PC-3 (cell line): Measurements from ENCODE around the gene MARK3. TPM values are rescaled to one million over a fixed set of nuclear protein-coding genes. Genes with fewer than 3 reads are reported as not detected.

Experiments used
- ATAC-seq: fragments of 200-7000 bp; cut with Tn5 transposase; 2 replicates; pipeline ENCODE4 v1.9.1; 2020; ENCODE audit warnings: mild to moderate bottlenecking, moderate library complexity
- BruUV-seq: library from RNA; stranded (reverse); fragments of 400-500 nt; replicated peaks from 2 replicates; lab custom pipeline; 2021; lab: Mats Ljungman, UMichigan
- CTCF ChIA-PET: fragments of 300-600 bp; sonication (Branson Sonifier 250); formaldehyde crosslinking; loops from one replicate; lab custom pipeline; 2022; ENCODE audit warnings: antibody characterized with exemption; lab: Charles Lee
- POLR2A ChIA-PET: fragments of 300-600 bp; sonication (Branson Sonifier 250); formaldehyde crosslinking; loops from one replicate; lab custom pipeline; 2022; ENCODE audit warnings: antibody characterized with exemption; ENCODE audit not compliant: unreplicated experiment; lab: Charles Lee
- DNase-seq: peaks from one replicate; pipeline ENCODE4 v3.0.0-alpha.2; 2015
- H2AFZ ChIP-seq: fragments of 300-600 bp; sonication (generic); 2 replicates; pipeline ENCODE4 v1.6.0; 2016; ENCODE audit warnings: antibody characterized with exemption, low read length
- H3F3A ChIP-seq: fragments of 300-600 bp; sonication (generic); one replicate; pipeline ENCODE4 v1.6.0; 2017; ENCODE audit warnings: antibody characterized with exemption, low read length, control low read depth, mild to moderate bottlenecking; ENCODE audit not compliant: unreplicated experiment
- H3K27ac ChIP-seq: fragments of 300-600 bp; sonication (generic); 2 replicates; pipeline ENCODE4 v1.5.1; 2016; ENCODE audit warnings: mild to moderate bottlenecking, low read length
- H3K27me3 ChIP-seq: fragments of 300-600 bp; sonication (generic); 2 replicates; pipeline ENCODE4 v1.6.1; 2016; ENCODE audit warnings: low read length, mixed read lengths
- H3K36me3 ChIP-seq: fragments of 300-600 bp; sonication (generic); 2 replicates; pipeline ENCODE4 v1.6.1; 2016; ENCODE audit warnings: low read depth, mixed run types, low read length, mixed read lengths
- H3K4me1 ChIP-seq: fragments of 300-600 bp; sonication (generic); 2 replicates; pipeline ENCODE4 v1.5.1; 2016; ENCODE audit warnings: low read length; ENCODE audit not compliant: insufficient read depth
- H3K4me2 ChIP-seq: fragments of 300-600 bp; sonication (generic); 2 replicates; pipeline ENCODE4 v1.6.0; 2016; ENCODE audit warnings: low read length
- H3K4me3 ChIP-seq: fragments of 300-600 bp; sonication (generic); 2 replicates; pipeline ENCODE4 v1.5.1; 2016; ENCODE audit warnings: mild to moderate bottlenecking, low read length, mixed read lengths
- H3K79me2 ChIP-seq: fragments of 300-600 bp; sonication (generic); 2 replicates; pipeline ENCODE4 v1.6.1; 2017; ENCODE audit warnings: low read length, mixed read lengths
- H3K9ac ChIP-seq: fragments of 300-600 bp; sonication (generic); 2 replicates; pipeline ENCODE4 v1.6.0; 2016; ENCODE audit warnings: mild to moderate bottlenecking, low read length
- H3K9me2 ChIP-seq: fragments of 300-600 bp; sonication (generic); replicated peaks from 2 replicates; pipeline ENCODE4 v1.6.1; 2016; ENCODE audit warnings: mixed run types, low read length, mixed read lengths
- H3K9me3 ChIP-seq: fragments of 300-600 bp; sonication (generic); 2 replicates; pipeline ENCODE4 v1.6.1; 2016; ENCODE audit warnings: low read length, mixed read lengths
- H4K20me1 ChIP-seq: fragments of 300-600 bp; sonication (generic); 2 replicates; pipeline ENCODE4 v1.6.1; 2016; ENCODE audit warnings: low read length, mixed read lengths
- CTCF ChIP-seq: fragments of 300-600 bp; sonication (generic); conservative IDR thresholded peaks from 2 replicates; pipeline ENCODE4 v1.5.1; 2017; ENCODE audit warnings: antibody characterized with exemption, low read depth, mild to moderate bottlenecking, low read length
- EZH2 ChIP-seq: fragments of 300-600 bp; sonication (generic); IDR thresholded peaks from one replicate; pipeline ENCODE4 v1.6.1; 2017; ENCODE audit warnings: antibody characterized with exemption, mild to moderate bottlenecking, low read length; ENCODE audit not compliant: unreplicated experiment
- EZH2phosphoT487 ChIP-seq: fragments of 300-600 bp; sonication (generic); IDR thresholded peaks from 2 replicates; pipeline ENCODE4 v1.6.1; 2018; ENCODE audit warnings: mild to moderate bottlenecking, antibody characterized with exemption, low read length, borderline replicate concordance
- intact Hi-C: fragments of 100-400 bp; cut with micrococcal nuclease; formaldehyde crosslinking; loops from 2 replicates; pipeline ENCODE4 v1.9.0; 2023
- total RNA-seq: library from RNA; depleted of rRNA; stranded (reverse); fragments of >200 nt; gene quantifications from 2 replicates; pipeline ENCODE4 v1.2.3, GENCODE V29; 2014

MARK3 gene
- total RNA-seq, 1 experiment from 2014 or later: 69.9 TPM

- Histone ChIP-seq H3K27ac (no peak overlapping the region), H3K9ac (no peak overlapping the region), H3K9me3 (no peaks in the 10 kb centered on the region), H3K4me1 (no peaks in the 10 kb centered on the region), H2AFZ (no peak overlapping the region), H3K27me3 (no peaks in the 10 kb centered on the region), H3K36me3 (peaks cover 41% of the 10 kb centered on the region), H3K79me2 (no peaks in the 10 kb centered on the region), H3K9me2 (no peaks in the 10 kb centered on the region), H3K4me3 (no peak overlapping the region), H4K20me1 (no peaks in the 10 kb centered on the region), H3F3A (no peaks in the 10 kb centered on the region), H3K4me2 (no peak overlapping the region)
- POLR2A ChIA-PET: no interaction called here
- CTCF ChIA-PET: no interaction called here
- DNase-seq: no peak
- BruUV-seq: no TSS peak
- ATAC-seq: no peak
- intact Hi-C loops: no loop called here
- TF ChIP-seq CTCF (no peak), EZH2 (no peak), EZH2phosphoT487 (no peak)
Measured at GRCh38 chr14:103476065-103476464, 90.8 kb downstream of the MARK3 start.

DNA sequence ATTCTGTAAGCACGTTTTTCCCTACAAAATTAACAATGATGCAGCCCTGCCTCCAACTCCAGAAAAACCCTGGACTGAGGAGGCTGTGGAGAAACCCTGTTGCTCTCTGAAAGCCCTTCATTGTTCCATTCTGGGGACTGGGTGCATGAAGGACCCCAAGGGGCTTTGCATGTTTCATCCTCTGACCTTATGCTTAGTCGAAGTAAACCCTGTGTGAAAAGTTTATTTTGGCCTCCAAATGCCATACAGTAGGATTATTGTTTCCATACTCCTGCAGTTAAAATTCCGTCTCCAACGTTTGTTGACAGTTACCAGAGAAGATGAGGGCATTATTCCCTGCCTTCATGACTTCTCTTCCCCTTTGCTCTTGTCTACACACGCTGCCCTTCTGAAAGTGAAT lies 91.4 kb downstream of the MARK3 start:
- no TSS peak for BruUV-seq
- Histone ChIP-seq H3K36me3 (peaks cover 40% of the 10 kb centered on the region), H4K20me1 (no peaks in the 10 kb centered on the region), H3K79me2 (no peaks in the 10 kb centered on the region), H3K9me3 (no peaks in the 10 kb centered on the region), H3K27me3 (no peaks in the 10 kb centered on the region), H3K27ac (no peak overlapping the region), H2AFZ (no peak overlapping the region), H3K9me2 (no peaks in the 10 kb centered on the region), H3K4me2 (no peak overlapping the region), H3K9ac (no peak overlapping the region), H3K4me3 (no peak overlapping the region), H3K4me1 (no peaks in the 10 kb centered on the region), H3F3A (no peaks in the 10 kb centered on the region)
- intact Hi-C loops: no loop called here
- ChIA-PET POLR2A (no interaction called here), CTCF (no interaction called here)
- ATAC-seq (no peak), DNase-seq (no peak)
- no peak for TF ChIP-seq CTCF
- TF ChIP-seq EZH2phosphoT487: no peak
- no peak for TF ChIP-seq EZH2

- intact Hi-C loops: no loop called here
- H2AFZ ChIP-seq: no peak overlapping the region
Measured at GRCh38 chr14:103480595-103480994, 95.4 kb downstream of the MARK3 start.

More at GRCh38 chr14:103480595-103480994, 95.4 kb downstream of the MARK3 start:
- Histone ChIP-seq H3K36me3 (peaks cover 28% of the 10 kb centered on the region), H3K4me3 (no peak overlapping the region), H3K79me2 (no peaks in the 10 kb centered on the region), H3K4me2 (no peak overlapping the region), H3K27ac (no peak overlapping the region), H3K9me2 (no peaks in the 10 kb centered on the region), H3K9ac (no peak overlapping the region), H3K27me3 (no peaks in the 10 kb centered on the region), H3K4me1 (peaks cover 15% of the 10 kb centered on the region), H3F3A (peaks cover 3% of the 10 kb centered on the region), H4K20me1 (no peaks in the 10 kb centered on the region), H3K9me3 (no peaks in the 10 kb centered on the region)
- ATAC-seq (no peak), DNase-seq (no peak)
- POLR2A ChIA-PET: no interaction called here
- CTCF ChIA-PET: no interaction called here
- BruUV-seq: TSS peak; percentile 20
- no peak for TF ChIP-seq CTCF
- no peak for TF ChIP-seq EZH2phosphoT487
- TF ChIP-seq EZH2: no peak
